HepG2 (cell line): ENCODE measurements around the gene KLKB1. TPM values are rescaled to one million over a fixed set of nuclear protein-coding genes. Genes with fewer than 3 reads are reported as not detected.
A peak's percentile ranks its signal among the peaks of the same experiment; 100 is the strongest.

Experiments
- BCL6 ChIP-seq: IDR thresholded peaks from 2 replicates; pipeline ENCODE4 v1.6.1; 2016; ENCODE audit warnings: missing genetic modification reagents, missing compliant biosample characterization
- CAMTA2 ChIP-seq: sonication (generic); formaldehyde crosslinking; IDR thresholded peaks from 2 replicates; pipeline ENCODE4 v1.4.0; 2020; ENCODE audit warnings: mild to moderate bottlenecking, missing genetic modification reagents, borderline replicate concordance
- CBX5 ChIP-seq: sonication (generic); formaldehyde crosslinking; IDR thresholded peaks from 2 replicates; pipeline ENCODE4 v1.4.0; 2020; ENCODE audit warnings: missing genetic modification reagents, borderline replicate concordance
- FOXO4 ChIP-seq: sonication (generic); formaldehyde crosslinking; conservative IDR thresholded peaks from 2 replicates; pipeline ENCODE4 v1.8.1; 2023; ENCODE audit warnings: missing genetic modification reagents
- GATAD2A ChIP-seq: IDR thresholded peaks from 2 replicates; pipeline ENCODE4 v1.6.1; 2016
- GFI1 ChIP-seq: sonication (generic); formaldehyde crosslinking; IDR thresholded peaks from 2 replicates; pipeline ENCODE4 v1.5.0; 2020; ENCODE audit warnings: missing genetic modification reagents, mild to moderate bottlenecking, borderline replicate concordance
- MIER3 ChIP-seq: IDR thresholded peaks from 2 replicates; pipeline ENCODE4 v1.6.1; 2016; ENCODE audit warnings: missing compliant biosample characterization, borderline replicate concordance
- NR2F1 ChIP-seq, 2 experiments: fragments of 450-650 bp in 1 of 2; formaldehyde crosslinking in 1 of 2; IDR thresholded peaks; 2 replicates each; pipeline versions ENCODE4 v1.5.0 to v1.6.1; 2016 to 2020; ENCODE audit warnings: mild to moderate bottlenecking in 1 of 2, missing compliant biosample characterization in 1 of 2, missing genetic modification reagents in 1 of 2, moderate library complexity in 1 of 2
- REST ChIP-seq, 2 experiments: IDR thresholded peaks; 2 replicates each; pipeline ENCODE4 v1.6.1; 2011 to 2012; ENCODE audit warnings: low read length in 2 of 2, borderline replicate concordance in 1 of 2, low read depth in 1 of 2, mild to moderate bottlenecking in 1 of 2, moderate library complexity in 1 of 2
- RXRA ChIP-seq: sonication (generic); formaldehyde crosslinking; IDR thresholded peaks from 2 replicates; pipeline ENCODE4 v1.5.1; 2020; ENCODE audit warnings: missing genetic modification reagents
- ZC3H13 ChIP-seq: sonication (generic); formaldehyde crosslinking; IDR thresholded peaks from 2 replicates; pipeline ENCODE4 v1.8.1; 2023; ENCODE audit warnings: mild to moderate bottlenecking, missing genetic modification reagents, moderate library complexity
- ZNF142 ChIP-seq: sonication (generic); formaldehyde crosslinking; IDR thresholded peaks from 2 replicates; pipeline ENCODE4 v1.4.0; 2020; ENCODE audit warnings: missing genetic modification reagents
- ZNF747 ChIP-seq: sonication (generic); formaldehyde crosslinking; IDR thresholded peaks from 2 replicates; pipeline ENCODE4 v1.8.1; 2023; ENCODE audit warnings: missing genetic modification reagents, mild to moderate bottlenecking, borderline replicate concordance
- ZNF780A ChIP-seq: sonication (generic); formaldehyde crosslinking; IDR thresholded peaks from 2 replicates; pipeline ENCODE4 v1.8.0; 2022; ENCODE audit warnings: mild to moderate bottlenecking, missing genetic modification reagents, moderate library complexity
- polyA plus RNA-seq, 8 experiments: library from polyadenylated mRNA; depleted of rRNA in 3 of 8; stranded (reverse) in 7 of 8; unstranded in 1 of 8; fragments of >200 nt; fragmentation: Illumina TruSeq in 4 of 8; extraction: Trizol in 4 of 8; gene quantifications; 2 replicates each; pipeline versions ENCODE4 v1.2.1 to v1.2.3, GENCODE V29; 2011 to 2016; ENCODE audit warnings: low read depth in 4 of 8, missing spikeins in 1 of 8, mixed read lengths in 1 of 8; ENCODE audit not compliant: insufficient read depth in 1 of 8
- total RNA-seq, 5 experiments: library from RNA; depleted of rRNA; stranded (reverse); fragments of >200 nt; fragmentation: Illumina TruSeq; extraction: Trizol; gene quantifications; 2 replicates each; pipeline ENCODE4 v1.2.3, GENCODE V29; 2016; ENCODE audit warnings: low read depth in 1 of 5

KLKB1 gene
- total and polyA plus RNA-seq, 2 of the 13 experiments (the other 11 are each of a cell fraction or from before 2014, with no cell fraction given) = 0.26 to 0.49 TPM

DNA sequence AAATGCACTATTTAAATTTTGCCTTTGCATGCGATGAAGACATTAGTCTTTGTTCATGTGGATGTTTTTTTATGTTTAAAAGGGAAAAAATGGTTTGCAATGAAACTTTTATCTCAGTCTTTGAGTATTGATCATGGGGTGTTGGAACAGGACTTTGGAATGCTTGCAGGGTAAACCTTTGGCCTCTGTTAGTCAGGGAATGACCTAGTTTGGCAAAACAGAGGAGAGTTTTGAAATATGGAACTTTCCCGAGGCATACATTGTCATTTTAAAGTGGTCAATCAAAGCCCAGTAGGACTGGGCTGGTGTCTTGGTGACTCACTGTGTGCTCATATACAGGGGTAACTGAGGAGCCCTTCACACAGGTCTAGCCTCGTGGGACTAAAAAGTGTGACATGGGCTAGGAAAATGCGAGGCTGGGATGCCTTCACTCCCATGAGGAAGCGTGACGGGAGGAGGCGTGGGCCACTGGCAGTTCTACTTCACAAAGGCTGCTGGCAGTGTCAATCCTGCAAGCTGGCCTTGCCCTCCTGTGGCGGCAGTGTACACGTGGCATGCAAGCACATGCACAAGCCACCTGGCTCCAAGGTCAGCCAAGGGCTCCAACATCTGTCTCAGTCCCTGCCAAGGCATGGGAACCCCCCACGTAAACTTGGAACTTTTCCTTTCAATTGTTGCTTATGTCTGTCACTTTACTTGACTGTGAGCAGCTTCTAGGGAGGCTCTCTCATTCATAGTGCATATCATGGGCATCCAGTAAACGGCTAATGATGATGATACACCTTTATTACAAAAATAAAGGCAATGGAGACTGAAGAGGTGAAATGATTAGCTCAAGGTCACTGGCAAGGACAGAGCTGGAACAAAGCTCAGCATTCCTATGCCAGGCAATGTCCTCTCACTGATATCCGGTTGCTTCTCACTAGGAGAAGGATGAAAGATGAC, 33.5 kb downstream of the KLKB1 start (continued):
- TF ChIP-seq CAMTA2 (CRISPR knock-in tag) = peak; percentile 87; the same call in 1 of the 2 replicates
- TF ChIP-seq REST (IDR thresholded peaks at IDR 0.05; ENCODE audit: borderline replicate concordance in 1 of 2, low read depth in 1 of 2, low read length in 2 of 2) = peak in 1 of 2 experiments; percentile 9; a peak in 2 of 4 replicates
- peak; percentile 88 for TF ChIP-seq RXRA (CRISPR knock-in tag)
- TF ChIP-seq ZNF780A = no peak
- peak; percentile 63 to 83; a peak in 3 of 4 replicates for TF ChIP-seq NR2F1 (CRISPR knock-in tag; IDR thresholded peaks at IDR 0.05)
- TF ChIP-seq CBX5 (CRISPR knock-in tag) = peak; percentile 72; the same call in 1 of the 2 replicates
- peak; percentile 85; the same call in 1 of the 2 replicates for TF ChIP-seq GFI1 (CRISPR knock-in tag)
- peak; percentile 31; the same call in 1 of the 2 replicates for TF ChIP-seq ZNF747 (CRISPR knock-in tag)
- peak; percentile 81; the same call in 1 of the 2 replicates for TF ChIP-seq FOXO4 (CRISPR knock-in tag)
- TF ChIP-seq ZC3H13 (CRISPR knock-in tag) = peak; percentile 62; the same call in 1 of the 2 replicates
- peak; percentile 65 for TF ChIP-seq GATAD2A
- TF ChIP-seq ZNF142 (CRISPR knock-in tag) = peak; percentile 64
- no peak for TF ChIP-seq MIER3 (CRISPR knock-in tag)
- peak; percentile 25 for TF ChIP-seq BCL6 (CRISPR knock-in tag)
